Choroid plexus epithelial cell (primary cell): ENCODE data around the gene CPEB3.
"Not testable (repeated sequence)": the region's sequence is repeated elsewhere in the genome, so short reads cannot be mapped to it uniquely, and the experiment has no call there.

Experiments used
- DNase-seq: peaks from one replicate; pipeline ENCODE4 v3.0.0-alpha.2; 2010; ENCODE audit warnings: low read depth
- H3K4me3 ChIP-seq: 2 replicates; pipeline ENCODE4 v1.5.1; 2011; ENCODE audit warnings: low read depth, mild to moderate bottlenecking, control low read depth, low read length, moderate library complexity
- CTCF ChIP-seq: conservative IDR thresholded peaks from 2 replicates; pipeline ENCODE4 v1.5.1; 2011; ENCODE audit warnings: low read depth, mild to moderate bottlenecking, control low read depth, inconsistent platforms, low read length, moderate library complexity

Gene CPEB3

GRCh38 chr10:92052088-92052487 lies 238.8 kb downstream of the CPEB3 start:
- DNase-seq: no peak
- no peak for TF ChIP-seq CTCF
- H3K4me3 ChIP-seq: no peak overlapping the region

GRCh38 chr10:92047215-92047614 lies 243.7 kb downstream of the CPEB3 start:
- H3K4me3 ChIP-seq: no peak overlapping the region
- TF ChIP-seq CTCF: no peak
- DNase-seq: no peak

- H3K4me3 ChIP-seq: no peak overlapping the region
- no peak for DNase-seq
- TF ChIP-seq CTCF: no peak
Measured at GRCh38 chr10:92045641-92046106, 245.2 kb downstream of the CPEB3 start.

- DNase-seq: no peak
- TF ChIP-seq CTCF: no peak
- H3K4me3 ChIP-seq: no peak overlapping the region
Measured at GRCh38 chr10:92042541-92042940, 248.3 kb downstream of the CPEB3 start.

- DNase-seq: no peak
- no peak for TF ChIP-seq CTCF
Measured at GRCh38 chr10:92038949-92039348, 251.9 kb downstream of the CPEB3 start.

GRCh38 chr10:92033070-92033469 lies 257.8 kb downstream of the CPEB3 start:
- not testable (repeated sequence) for H3K4me3 ChIP-seq, DNase-seq

More at GRCh38 chr10:92038949-92039348, 251.9 kb downstream of the CPEB3 start:
- no peak overlapping the region for H3K4me3 ChIP-seq

GRCh38 chr10:92031580-92031979 lies 259.3 kb downstream of the CPEB3 start:
- no peak overlapping the region for H3K4me3 ChIP-seq
- TF ChIP-seq CTCF: no peak
- DNase-seq: no peak

- DNase-seq: no peak
- no peak for TF ChIP-seq CTCF
Measured at GRCh38 chr10:92027141-92027540, 263.7 kb downstream of the CPEB3 start.

GRCh38 chr10:92025340-92025739 lies 265.5 kb downstream of the CPEB3 start:
- not testable (repeated sequence) for DNase-seq

More at GRCh38 chr10:92027141-92027540, 263.7 kb downstream of the CPEB3 start:
- no peak overlapping the region for H3K4me3 ChIP-seq

More at GRCh38 chr10:92025340-92025739, 265.5 kb downstream of the CPEB3 start:
- not testable (repeated sequence) for H3K4me3 ChIP-seq
